ENCODE measurements around the gene ZNF215.
"Not testable (repeated sequence)": the region's sequence is repeated elsewhere in the genome, so short reads cannot be mapped to it uniquely, and the experiment has no call there.

Gene ZNF215

GRCh38 chr11:6926208-6927029 is at the start of gene ZNF215:
TSS of gene ZNF215 (plus strand) at chr11:6926426. CDS start at chr11:6932273, 5,847 bp downstream.
- peak; percentile 59 for DNase-seq

- DNase-seq, result no peak
Observed at GRCh38 chr11:6876914-6877313, 49.3 kb upstream of the ZNF215 start.

GRCh38 chr11:6882751-6883150 is 43.5 kb upstream of the ZNF215 start:
- no peak for DNase-seq

- not testable (repeated sequence) for DNase-seq
Observed at GRCh38 chr11:6887711-6888110, 38.5 kb upstream of the ZNF215 start.

- DNase-seq, result no peak
Observed at GRCh38 chr11:6888830-6889229, 37.4 kb upstream of the ZNF215 start.

GRCh38 chr11:6889835-6890234 is 36.4 kb upstream of the ZNF215 start:
- no peak for DNase-seq

- DNase-seq, result no peak
Observed at GRCh38 chr11:6892400-6892799, 33.8 kb upstream of the ZNF215 start, which contains the start of gene OR2D2. TSS of gene OR2D2 (minus strand) at chr11:6892500. CDS start at chr11:6892500, 0 bp downstream.

- no peak for DNase-seq
Observed at GRCh38 chr11:6894097-6894496, 32.1 kb upstream of the ZNF215 start.

- DNase-seq, result no peak
Observed at GRCh38 chr11:6895010-6895409, 31.2 kb upstream of the ZNF215 start.

GRCh38 chr11:6898911-6899310 is 27.3 kb upstream of the ZNF215 start:
- DNase-seq, result no peak

- DNase-seq, result no peak
Observed at GRCh38 chr11:6900327-6900999, 25.8 kb upstream of the ZNF215 start.

- DNase-seq, result not testable (repeated sequence)
Observed at GRCh38 chr11:6904804-6905203, 21.4 kb upstream of the ZNF215 start.

- DNase-seq, result no peak
Observed at GRCh38 chr11:6911378-6911777, 14.8 kb upstream of the ZNF215 start.

GRCh38 chr11:6911948-6912347 is 14.3 kb upstream of the ZNF215 start:
- DNase-seq, result no peak

GRCh38 chr11:6919698-6920097 is 6.5 kb upstream of the ZNF215 start:
- DNase-seq, result no peak

- no peak for DNase-seq
Observed at GRCh38 chr11:6920702-6921101, 5.5 kb upstream of the ZNF215 start, which contains the start of gene OR2D3. TSS of gene OR2D3 (plus strand) at chr11:6921002. CDS start at chr11:6921002, 0 bp downstream.

GRCh38 chr11:6925007-6925577 is 1.1 kb upstream of the ZNF215 start:
- no peak for DNase-seq

GRCh38 chr11:6925636-6926207 is 504 bp upstream of the ZNF215 start:
- no peak for DNase-seq

- no peak for DNase-seq
Observed at GRCh38 chr11:6927030-6927617, 898 bp downstream of the ZNF215 start.

- no peak for DNase-seq
Observed at GRCh38 chr11:6928916-6929315, 2.7 kb downstream of the ZNF215 start.

GRCh38 chr11:6931146-6931713 is 5.0 kb downstream of the ZNF215 start:
- no peak for DNase-seq

GRCh38 chr11:6932145-6932544 is 5.9 kb downstream of the ZNF215 start:
- DNase-seq, result no peak

GRCh38 chr11:6941970-6942369 is 15.7 kb downstream of the ZNF215 start:
- DNase-seq, result no peak

All from activated CD4-positive, alpha-beta T cell treated with anti-CD3 and anti-CD28 coated beads for 48 hours (primary cell).